HEK293 (cell line): ENCODE results near the gene ICAM3.

Experiments used
- CTCF ChIA-PET: fragments of 350-600 bp; formaldehyde crosslinking; extraction: SDS; loops from one replicate; lab custom pipeline; 2021; ENCODE audit warnings: antibody characterized with exemption; lab: Yijun Ruan, JAX
- POLR2A ChIA-PET: fragments of 300-600 bp; formaldehyde crosslinking; extraction: SDS; loops from one replicate; lab custom pipeline; 2020; ENCODE audit warnings: antibody characterized with exemption, inconsistent platforms; lab: Yijun Ruan, JAX
- H3K27ac ChIP-seq: fragments of 200-500 bp; sonication (Bioruptor generic); 2 replicates; pipeline ENCODE4 v1.5.1; 2014; ENCODE audit warnings: low read depth, low read length, control low read depth, inconsistent platforms; ENCODE audit errors: extremely low read depth
- H3K36me3 ChIP-seq, 2 experiments: fragments of 200-500 bp in 1 of 2; sonication (Bioruptor generic) in 1 of 2; 1 replicate in 1 of 2; 2 replicates in 1 of 2; pipeline ENCODE4 v1.5.1; 2014 to 2017; ENCODE audit warnings: inconsistent platforms in 2 of 2, low read length in 2 of 2; ENCODE audit not compliant: control insufficient read depth in 2 of 2, insufficient read depth in 1 of 2
- H3K4me1 ChIP-seq: fragments of 200-500 bp; sonication (Bioruptor generic); 2 replicates; pipeline ENCODE4 v1.5.1; 2014; ENCODE audit warnings: mild to moderate bottlenecking, low read length, inconsistent platforms; ENCODE audit not compliant: control insufficient read depth, insufficient read depth
- H3K4me3 ChIP-seq: 2 replicates; pipeline ENCODE4 v1.5.1; 2011; ENCODE audit warnings: low read depth, mild to moderate bottlenecking, control low read depth, low read length, moderate library complexity
- H3K9me3 ChIP-seq: fragments of 200-500 bp; sonication (Bioruptor generic); 2 replicates; pipeline ENCODE4 v1.5.1; 2014; ENCODE audit warnings: low read depth, low read length, inconsistent platforms; ENCODE audit not compliant: control insufficient read depth, insufficient read depth
- ATF2 ChIP-seq: fragments of 450-650 bp; formaldehyde crosslinking; IDR thresholded peaks from 2 replicates; pipeline ENCODE4 v1.5.1; 2016; ENCODE audit warnings: missing biosample characterization, missing genetic modification characterization, low read depth
- BCL11A ChIP-seq: fragments of 450-650 bp; formaldehyde crosslinking; IDR thresholded peaks from 2 replicates; pipeline ENCODE4 v1.5.1; 2016; ENCODE audit warnings: low read depth, missing biosample characterization, missing genetic modification characterization
- GFI1B ChIP-seq: fragments of 450-650 bp; formaldehyde crosslinking; IDR thresholded peaks from 2 replicates; pipeline ENCODE4 v1.5.1; 2016; ENCODE audit warnings: missing biosample characterization, missing genetic modification characterization
- OSR2 ChIP-seq: fragments of 450-650 bp; formaldehyde crosslinking; IDR thresholded peaks from 2 replicates; pipeline ENCODE4 v1.5.1; 2016; ENCODE audit warnings: missing biosample characterization, missing genetic modification characterization
- PATZ1 ChIP-seq: fragments of 450-650 bp; formaldehyde crosslinking; IDR thresholded peaks from 2 replicates; pipeline ENCODE4 v1.5.1; 2016; ENCODE audit warnings: missing biosample characterization, missing genetic modification characterization
- PRDM4 ChIP-seq: fragments of 450-650 bp; formaldehyde crosslinking; IDR thresholded peaks from 2 replicates; pipeline ENCODE4 v1.5.1; 2017; ENCODE audit warnings: missing biosample characterization, missing genetic modification characterization
- ZFHX2 ChIP-seq: fragments of 450-650 bp; formaldehyde crosslinking; conservative IDR thresholded peaks from 2 replicates; pipeline ENCODE4 v1.5.1; 2016; ENCODE audit warnings: missing biosample characterization, missing genetic modification characterization
- ZIC2 ChIP-seq: fragments of 450-650 bp; formaldehyde crosslinking; IDR thresholded peaks from 2 replicates; pipeline ENCODE4 v1.5.1; 2016; ENCODE audit warnings: missing biosample characterization, missing genetic modification characterization
- ZNF184 ChIP-seq: fragments of 450-650 bp; IDR thresholded peaks from 2 replicates; pipeline ENCODE4 v1.5.1; 2018; ENCODE audit warnings: missing biosample characterization, mild to moderate bottlenecking, missing genetic modification characterization
- ZNF2 ChIP-seq: fragments of 450-650 bp; formaldehyde crosslinking; IDR thresholded peaks from 2 replicates; pipeline ENCODE4 v1.5.1; 2016; ENCODE audit warnings: missing biosample characterization, missing genetic modification characterization
- ZNF645 ChIP-seq: fragments of 450-650 bp; formaldehyde crosslinking; IDR thresholded peaks from 2 replicates; pipeline ENCODE4; 2016; ENCODE audit warnings: missing biosample characterization, missing genetic modification characterization
- TF ChIP-seq, protein P1 (sequence below): fragments of 450-650 bp; formaldehyde crosslinking; IDR thresholded peaks from 2 replicates; pipeline ENCODE4 v1.5.1; 2016; ENCODE audit warnings: missing biosample characterization, missing genetic modification characterization

ICAM3 gene

GRCh38 chr19:10309423-10309822 lies 30.0 kb downstream of the ICAM3 start, which contains the start of gene ZGLP1:
TSS of gene ZGLP1 (minus strand) at chr19:10309815.
- Histone ChIP-seq H3K4me1 (no peaks in the 10 kb centered on the region), H3K27ac (no peak within 1 kb of the TSS)
- POLR2A ChIA-PET: interaction anchor here (0.7 kb wide), 1 partner anchor 40 kb away, joined by 3 read pairs; no protein-coding TSS in a partner anchor
- TF ChIP-seq ZIC2 (tag by site-specific recombination) (no peak), PATZ1 (tag by site-specific recombination) (no peak), ZNF184 (tag by site-specific recombination) (no peak), OSR2 (no peak), ZNF645 (tag by site-specific recombination) (no peak), GFI1B (tag by site-specific recombination) (no peak), ZNF2 (tag by site-specific recombination) (no peak)
- TF ChIP-seq, all 188 proteins: peak for 0
- no peaks in the 10 kb centered on the region for H3K9me3 ChIP-seq
- CTCF ChIA-PET: interaction anchor here (0.9 kb wide), 1 partner anchor 79 kb away, joined by 4 read pairs; no protein-coding TSS in a partner anchor
- H3K36me3 ChIP-seq: peaks cover 0 to 58% of the 10 kb centered on the region in 2 experiments; a peak in 2 of 3 replicates
- H3K4me3 ChIP-seq: no peak within 1 kb of the TSS

GRCh38 chr19:10306327-10306726 lies 33.1 kb downstream of the ICAM3 start:
- Histone ChIP-seq H3K9me3 (no peaks in the 10 kb centered on the region), H3K4me1 (no peaks in the 10 kb centered on the region), H3K27ac (no peak overlapping the region), H3K36me3 (peaks cover 0 to 50% of the 10 kb centered on the region in 2 experiments; a peak in 2 of 3 replicates), H3K4me3 (no peak overlapping the region)
- ChIA-PET CTCF (interaction anchor here (1.0 to 1.9 kb wide), 2 partner anchors 17 to 79 kb away, joined by 3 to 4 read pairs; partner anchors contain the start of gene ICAM5), POLR2A (no interaction called here)
- TF ChIP-seq, protein P1, sequence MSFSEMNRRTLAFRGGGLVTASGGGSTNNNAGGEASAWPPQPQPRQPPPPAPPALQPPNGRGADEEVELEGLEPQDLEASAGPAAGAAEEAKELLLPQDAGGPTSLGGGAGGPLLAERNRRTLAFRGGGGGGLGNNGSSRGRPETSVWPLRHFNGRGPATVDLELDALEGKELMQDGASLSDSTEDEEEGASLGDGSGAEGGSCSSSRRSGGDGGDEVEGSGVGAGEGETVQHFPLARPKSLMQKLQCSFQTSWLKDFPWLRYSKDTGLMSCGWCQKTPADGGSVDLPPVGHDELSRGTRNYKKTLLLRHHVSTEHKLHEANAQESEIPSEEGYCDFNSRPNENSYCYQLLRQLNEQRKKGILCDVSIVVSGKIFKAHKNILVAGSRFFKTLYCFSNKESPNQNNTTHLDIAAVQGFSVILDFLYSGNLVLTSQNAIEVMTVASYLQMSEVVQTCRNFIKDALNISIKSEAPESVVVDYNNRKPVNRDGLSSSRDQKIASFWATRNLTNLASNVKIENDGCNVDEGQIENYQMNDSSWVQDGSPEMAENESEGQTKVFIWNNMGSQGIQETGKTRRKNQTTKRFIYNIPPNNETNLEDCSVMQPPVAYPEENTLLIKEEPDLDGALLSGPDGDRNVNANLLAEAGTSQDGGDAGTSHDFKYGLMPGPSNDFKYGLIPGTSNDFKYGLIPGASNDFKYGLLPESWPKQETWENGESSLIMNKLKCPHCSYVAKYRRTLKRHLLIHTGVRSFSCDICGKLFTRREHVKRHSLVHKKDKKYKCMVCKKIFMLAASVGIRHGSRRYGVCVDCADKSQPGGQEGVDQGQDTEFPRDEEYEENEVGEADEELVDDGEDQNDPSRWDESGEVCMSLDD (tag by site-specific recombination): no peak

DNA sequence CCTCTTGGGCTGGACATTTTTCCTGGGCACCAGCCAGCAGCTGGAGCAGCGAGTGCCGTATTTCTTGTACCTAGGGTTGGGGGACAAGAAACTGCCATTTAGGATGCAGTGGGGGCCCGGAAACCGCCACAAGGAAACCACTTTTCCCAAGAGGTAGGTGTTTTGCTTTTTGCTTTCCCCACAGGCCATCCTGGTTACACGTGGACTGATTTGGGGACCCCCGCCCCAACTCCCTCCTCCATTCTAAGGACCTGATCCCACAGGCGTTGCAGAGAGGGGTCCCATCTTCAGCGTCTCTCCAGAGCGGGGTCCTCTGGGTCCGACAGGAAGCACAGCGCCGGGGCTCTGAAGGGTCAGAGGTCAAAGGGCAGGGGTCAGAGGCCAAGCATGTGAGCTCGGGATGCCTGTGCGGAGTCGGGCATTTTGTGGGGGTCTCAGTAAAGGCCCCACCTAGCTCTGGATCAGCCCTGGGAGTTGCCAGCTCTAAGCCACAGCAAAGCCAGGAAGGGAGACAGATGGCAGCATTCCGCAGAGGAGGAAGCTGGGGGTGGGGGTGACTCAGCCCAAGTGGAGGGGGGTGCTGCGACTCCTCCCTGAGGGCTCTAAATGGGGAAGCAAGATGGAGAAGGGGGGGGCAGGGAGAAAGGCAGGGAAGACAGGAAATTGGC lies 34.2 kb downstream of the ICAM3 start:
- Histone ChIP-seq H3K4me1 (no peaks in the 10 kb centered on the region), H3K9me3 (no peaks in the 10 kb centered on the region), H3K27ac (no peak overlapping the region), H3K36me3 (peaks cover 0 to 41% of the 10 kb centered on the region in 2 experiments; a peak in 2 of 3 replicates)
- peak; percentile 100 for TF ChIP-seq PRDM4 (tag by site-specific recombination)
- peak; percentile 78 for TF ChIP-seq BCL11A (tag by site-specific recombination)
- TF ChIP-seq ATF2 (tag by site-specific recombination): no peak
- TF ChIP-seq ZFHX2: peak; percentile 51
- TF ChIP-seq, protein P1 (tag by site-specific recombination): 0 out of 2 replicates have a peak, but pooled peaks have one; percentile 21
- TF ChIP-seq, all 188 proteins: peak for 4
- H3K4me3 ChIP-seq: no peak overlapping the region
- CTCF ChIA-PET: interaction anchor here (0.9 kb wide), 1 partner anchor 23 kb away, joined by 3 read pairs; no protein-coding TSS in a partner anchor
- POLR2A ChIA-PET: interaction anchor here (0.8 to 0.9 kb wide), 2 partner anchors 9 to 13 kb away, joined by 7 to 9 read pairs; no protein-coding TSS in a partner anchor
